ENCODE measurements around the gene CENATAC.
"Not testable (repeated sequence)": the region's sequence is repeated elsewhere in the genome, so short reads cannot be mapped to it uniquely, and the experiment has no call there.

Gene CENATAC

DNA sequence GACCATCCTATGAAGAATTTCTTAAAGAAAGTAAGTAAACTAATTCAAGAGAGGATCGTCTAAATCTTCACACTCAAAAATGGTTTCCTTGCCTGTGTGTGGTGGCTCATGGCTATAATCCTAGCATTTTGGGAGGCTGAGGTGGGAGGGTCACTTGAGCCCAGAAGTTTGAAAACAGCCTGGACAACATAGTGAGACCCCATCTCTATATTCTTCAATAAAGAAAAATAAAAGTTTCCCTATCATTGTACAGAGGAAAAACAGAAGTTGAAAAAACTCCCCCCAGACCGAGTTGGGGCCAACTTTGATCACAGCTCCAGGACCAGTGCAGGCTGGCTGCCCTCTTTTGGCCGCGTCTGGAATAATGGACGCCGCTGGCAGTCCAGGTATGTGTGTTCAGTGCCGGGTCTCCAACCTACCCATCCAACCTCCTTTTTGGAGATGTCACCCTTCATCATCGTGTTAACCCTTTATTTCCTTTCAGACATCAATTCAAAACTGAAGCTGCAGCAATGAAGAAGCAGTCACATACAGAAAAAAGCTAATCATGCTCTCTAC, 17.2 kb downstream of the CENATAC start:
- Histone ChIP-seq H3K4me3 (no peak overlapping the region), H3K27ac (no peak overlapping the region)
- DNase-seq (ENCODE audit: low spot score): no peak
- TF ChIP-seq, protein P1, sequence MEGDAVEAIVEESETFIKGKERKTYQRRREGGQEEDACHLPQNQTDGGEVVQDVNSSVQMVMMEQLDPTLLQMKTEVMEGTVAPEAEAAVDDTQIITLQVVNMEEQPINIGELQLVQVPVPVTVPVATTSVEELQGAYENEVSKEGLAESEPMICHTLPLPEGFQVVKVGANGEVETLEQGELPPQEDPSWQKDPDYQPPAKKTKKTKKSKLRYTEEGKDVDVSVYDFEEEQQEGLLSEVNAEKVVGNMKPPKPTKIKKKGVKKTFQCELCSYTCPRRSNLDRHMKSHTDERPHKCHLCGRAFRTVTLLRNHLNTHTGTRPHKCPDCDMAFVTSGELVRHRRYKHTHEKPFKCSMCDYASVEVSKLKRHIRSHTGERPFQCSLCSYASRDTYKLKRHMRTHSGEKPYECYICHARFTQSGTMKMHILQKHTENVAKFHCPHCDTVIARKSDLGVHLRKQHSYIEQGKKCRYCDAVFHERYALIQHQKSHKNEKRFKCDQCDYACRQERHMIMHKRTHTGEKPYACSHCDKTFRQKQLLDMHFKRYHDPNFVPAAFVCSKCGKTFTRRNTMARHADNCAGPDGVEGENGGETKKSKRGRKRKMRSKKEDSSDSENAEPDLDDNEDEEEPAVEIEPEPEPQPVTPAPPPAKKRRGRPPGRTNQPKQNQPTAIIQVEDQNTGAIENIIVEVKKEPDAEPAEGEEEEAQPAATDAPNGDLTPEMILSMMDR (IDR thresholded peaks at IDR 0.05): no peak

- DNase-seq (ENCODE audit: low spot score): no peak
- H3K4me3 ChIP-seq: peak overlapping the region; percentile 90
- H3K27ac ChIP-seq: peak overlapping the region in 1 of 2 donors; percentile 96
- TF ChIP-seq, protein P1 (IDR thresholded peaks at IDR 0.05): no peak
Measured at GRCh38 chr11:119016216-119017009, 18.5 kb downstream of the CENATAC start.

DNA sequence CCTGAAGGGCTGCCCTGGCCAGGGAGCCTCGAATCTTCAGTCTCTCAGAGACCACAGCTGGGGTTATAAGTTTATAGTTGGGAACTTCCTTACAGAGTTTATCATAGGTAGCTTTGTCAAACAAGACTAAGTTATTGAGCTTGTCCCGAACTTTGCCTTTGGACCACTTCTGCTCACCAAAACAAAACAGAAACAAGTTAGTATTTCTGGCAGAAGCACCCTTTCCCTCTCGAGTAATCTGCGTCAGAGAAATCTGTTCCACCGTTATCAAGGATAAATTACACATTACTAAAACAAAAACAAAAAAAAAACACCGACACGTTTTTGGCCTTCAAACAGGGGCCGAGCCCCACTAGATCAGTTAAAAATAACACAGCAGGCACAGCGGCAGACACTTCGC, 19.4 kb downstream of the CENATAC start:
- not testable (repeated sequence) for DNase-seq (ENCODE audit: low spot score)
- H3K4me3 ChIP-seq: peak overlapping the region; percentile 90
- H3K27ac ChIP-seq: peak overlapping the region; percentile 96 to 99

- peak; percentile 96 for DNase-seq (ENCODE audit: low spot score)
- Histone ChIP-seq H3K27ac (peak within 1 kb of the TSS; percentile 96 to 99), H3K4me3 (peak within 1 kb of the TSS; percentile 90)
- TF ChIP-seq, protein P1 (IDR thresholded peaks at IDR 0.05): no peak
Measured at GRCh38 chr11:119018074-119018938, 20.4 kb downstream of the CENATAC start, which contains the start of the genes RPS25 and TRAPPC4. RPS25 (minus strand) TSS chr11:119018343; CDS start chr11:119018284, 59 bp downstream. TRAPPC4 (plus strand) TSS chr11:119018766; CDS start chr11:119018796, 30 bp downstream.

DNA sequence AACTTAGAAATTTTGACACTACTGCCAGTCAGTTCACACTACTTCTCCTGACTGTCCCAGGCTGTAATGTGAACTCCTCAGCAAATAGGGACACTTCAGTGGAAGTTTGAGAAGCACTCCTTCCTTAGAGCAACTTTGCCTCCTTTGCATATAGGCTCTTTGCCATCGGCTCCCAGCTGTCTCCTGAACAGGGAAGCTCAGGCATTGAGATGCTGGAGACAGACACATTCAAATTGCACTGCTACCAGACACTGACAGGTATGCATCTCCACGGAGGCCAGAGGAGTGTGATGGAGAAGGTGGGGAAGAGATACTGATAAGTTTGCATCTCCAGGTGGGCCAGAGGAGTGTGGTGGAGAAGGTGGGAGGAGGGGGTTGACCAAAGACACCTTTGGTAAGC, 22.1 kb downstream of the CENATAC start:
- DNase-seq (ENCODE audit: low spot score): no peak
- TF ChIP-seq, protein P1 (IDR thresholded peaks at IDR 0.05): no peak
- Histone ChIP-seq H3K4me3 (peak overlapping the region; percentile 90), H3K27ac (no peak overlapping the region)

DNA sequence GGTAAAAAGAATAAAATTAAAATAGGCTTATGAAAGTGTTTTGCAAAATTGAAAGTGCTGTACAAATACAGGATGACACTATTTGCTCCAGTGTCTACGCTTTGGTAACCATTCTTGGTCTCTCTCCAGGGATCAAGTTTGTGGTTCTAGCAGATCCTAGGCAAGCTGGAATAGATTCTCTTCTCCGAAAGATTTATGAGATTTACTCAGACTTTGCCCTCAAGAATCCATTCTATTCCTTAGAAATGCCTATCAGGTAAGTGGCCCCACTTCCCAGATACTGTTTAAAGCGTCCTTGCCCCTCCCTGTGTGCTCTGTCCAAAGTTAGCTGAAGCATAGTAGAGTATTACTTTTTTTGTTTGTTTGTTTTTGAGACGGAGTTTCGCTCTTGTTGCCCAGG, 23.7 kb downstream of the CENATAC start:
- Histone ChIP-seq H3K27ac (no peak overlapping the region), H3K4me3 (no peak overlapping the region)
- DNase-seq (ENCODE audit: low spot score): no peak
- TF ChIP-seq, protein P1 (IDR thresholded peaks at IDR 0.05): no peak

DNA sequence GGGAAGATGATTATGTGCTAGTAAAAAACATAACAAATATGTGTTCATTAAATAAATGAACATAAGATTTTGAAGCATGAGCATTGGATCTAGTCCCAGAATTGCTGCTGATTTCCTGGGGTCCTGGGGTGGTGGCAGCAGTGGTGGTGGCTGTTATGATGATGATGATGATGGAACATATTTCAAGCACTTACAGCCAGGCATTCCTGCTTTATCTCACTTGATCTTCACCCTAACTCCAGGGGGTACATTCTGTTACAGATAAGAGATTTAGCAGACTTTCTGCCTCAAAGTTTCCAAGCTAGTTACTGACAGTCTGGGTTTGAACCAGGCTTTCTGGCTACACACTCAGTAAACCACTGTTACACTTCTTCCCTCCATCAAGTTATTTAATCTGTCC, 25.8 kb downstream of the CENATAC start:
- TF ChIP-seq, protein P1 (IDR thresholded peaks at IDR 0.05): no peak
- no peak for DNase-seq (ENCODE audit: low spot score)
- Histone ChIP-seq H3K27ac (no peak overlapping the region), H3K4me3 (no peak overlapping the region)
